ENCODE data around the gene CARMIL3. TPM values are rescaled to one million over a fixed set of nuclear protein-coding genes. Genes with fewer than 3 reads are reported as not detected.
A peak's percentile ranks its signal among the peaks of the same experiment; 100 is the strongest.
"Not testable (repeated sequence)": the region's sequence is repeated elsewhere in the genome, so short reads cannot be mapped to it uniquely, and the experiment has no call there.

The CARMIL3 gene
- total RNA-seq, 2 donors from 2014 or later = 0.31 TPM; not detected in 1

DNA sequence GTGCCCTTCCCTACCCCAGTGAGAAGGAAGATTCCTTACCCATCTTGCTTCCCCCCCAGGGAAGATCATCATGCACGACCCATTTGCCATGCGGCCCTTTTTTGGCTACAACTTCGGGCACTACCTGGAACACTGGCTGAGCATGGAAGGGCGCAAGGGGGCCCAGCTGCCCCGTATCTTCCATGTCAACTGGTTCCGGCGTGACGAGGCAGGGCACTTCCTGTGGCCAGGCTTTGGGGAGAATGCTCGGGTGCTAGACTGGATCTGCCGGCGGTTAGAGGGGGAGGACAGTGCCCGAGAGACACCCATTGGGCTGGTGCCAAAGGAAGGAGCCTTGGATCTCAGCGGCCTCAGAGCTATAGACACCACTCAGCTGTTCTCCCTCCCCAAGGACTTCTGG is 51.6 kb downstream of the CARMIL3 start:
- Mint-ChIP-seq H3K4me1 (peaks cover 3% of the 10 kb centered on the region), H3K36me3 (ENCODE audit: low read depth) (no peaks in the 10 kb centered on the region), H3K4me3 (no peak overlapping the region), H3K27ac (peak overlapping the region; percentile 19), H3K27me3 (no peaks in the 10 kb centered on the region)
- DNase-seq (no peak), ATAC-seq (no peak)
- no peaks in the 10 kb centered on the region for H3K9me3 ChIP-seq (ENCODE audit: control insufficient read depth, low read length, poor library complexity, severe bottlenecking)

DNA sequence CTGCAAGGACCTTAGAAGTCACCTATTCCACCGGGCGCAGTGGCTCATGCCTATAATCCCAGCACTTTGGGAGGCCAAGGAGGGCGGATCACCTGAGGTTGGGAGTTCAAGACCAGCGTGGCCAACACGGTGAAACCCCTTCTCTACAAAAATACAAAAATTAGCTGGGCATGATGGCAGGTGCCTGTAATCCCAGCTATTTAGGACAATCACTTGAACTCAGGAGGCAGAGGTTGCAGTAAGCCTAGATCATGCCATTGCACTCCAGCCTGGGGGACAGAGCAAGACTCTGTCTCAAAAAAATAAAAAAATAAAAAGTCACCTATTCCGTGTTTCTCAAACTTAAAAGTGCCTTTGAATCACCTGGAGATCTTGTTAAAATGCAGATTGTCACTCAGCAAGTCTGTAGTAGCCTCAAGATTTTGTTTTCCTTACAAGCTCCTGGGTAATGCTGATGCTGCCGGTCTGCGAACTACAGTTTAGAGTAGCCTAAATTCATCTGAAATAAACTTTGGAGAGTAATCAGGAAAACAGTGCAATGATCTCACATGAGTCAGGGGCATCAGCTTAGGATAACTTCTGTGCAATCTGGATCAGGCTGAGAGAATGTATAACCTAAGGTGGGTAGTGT is 53.9 kb downstream of the CARMIL3 start:
- not testable (repeated sequence) for H3K9me3 ChIP-seq (ENCODE audit: control insufficient read depth, low read length, poor library complexity, severe bottlenecking); H3K36me3 Mint-ChIP-seq (ENCODE audit: low read depth); DNase-seq; H3K4me1 Mint-ChIP-seq; H3K27me3 Mint-ChIP-seq; H3K4me3 Mint-ChIP-seq; ATAC-seq
- H3K27ac Mint-ChIP-seq = peak overlapping the region; percentile 34

DNA sequence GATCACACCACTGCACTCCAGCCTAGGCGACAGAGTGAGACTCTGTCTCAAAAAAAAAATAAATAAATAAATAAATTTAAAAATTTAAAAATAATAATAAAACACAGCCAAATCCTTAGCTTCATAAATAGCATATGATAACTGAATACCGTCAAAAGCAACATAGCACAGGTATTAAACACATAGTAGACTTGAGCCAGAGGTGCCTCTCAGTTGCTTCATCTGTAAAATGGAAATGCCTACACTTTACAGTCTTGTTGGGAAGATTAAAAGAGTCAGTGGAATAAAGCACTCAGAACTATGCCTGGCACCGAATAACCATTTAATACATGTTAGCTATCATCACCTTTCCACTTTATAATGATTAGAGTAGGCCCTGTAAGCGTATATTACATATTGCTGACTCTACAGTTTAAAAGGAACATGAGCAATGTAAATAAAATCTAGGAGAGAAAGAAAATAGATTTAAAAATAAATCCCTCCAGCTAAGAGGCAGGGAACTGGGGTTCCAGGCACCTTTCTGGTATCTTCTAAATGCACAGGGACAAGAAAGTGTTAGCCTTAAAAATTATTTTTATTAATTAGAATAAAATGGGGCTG is 55.0 kb downstream of the CARMIL3 start:
- Mint-ChIP-seq H3K27me3 (no peaks in the 10 kb centered on the region), H3K4me1 (peaks cover 5% of the 10 kb centered on the region), H3K4me3 (no peak overlapping the region), H3K36me3 (ENCODE audit: low read depth) (no peaks in the 10 kb centered on the region), H3K27ac (no peak overlapping the region)
- no peak for ATAC-seq
- H3K9me3 ChIP-seq (ENCODE audit: control insufficient read depth, low read length, poor library complexity, severe bottlenecking) = no peaks in the 10 kb centered on the region
- no peak for DNase-seq

DNA sequence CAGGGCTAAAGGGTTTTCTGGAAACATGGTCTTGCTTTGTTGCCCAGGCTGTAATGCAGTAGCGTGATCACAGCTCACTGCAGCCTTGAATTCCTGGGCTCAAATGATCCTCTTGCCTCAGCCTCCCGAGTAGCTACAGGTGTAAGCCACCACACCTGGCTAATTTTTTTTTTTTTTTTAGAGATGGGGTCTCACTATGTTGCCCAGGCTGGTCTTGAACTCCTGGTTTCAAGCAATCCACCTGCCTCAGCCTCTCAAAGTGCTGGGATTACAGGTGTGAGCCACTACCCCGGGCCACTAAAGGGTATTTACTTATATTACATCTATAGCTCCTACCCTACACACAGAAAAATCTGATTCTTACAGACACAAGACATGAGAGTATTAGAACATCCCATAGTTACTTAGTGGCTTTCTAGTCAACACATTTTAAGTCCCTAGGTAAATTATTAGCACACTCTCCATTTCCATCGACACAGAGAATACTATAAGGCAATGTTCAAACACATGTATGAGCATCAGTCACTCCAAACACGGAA is 56.6 kb downstream of the CARMIL3 start:
- H3K27ac Mint-ChIP-seq = peak overlapping the region; percentile 90
- no peaks in the 10 kb centered on the region for H3K36me3 Mint-ChIP-seq (ENCODE audit: low read depth)
- ATAC-seq = no peak
- H3K9me3 ChIP-seq (ENCODE audit: control insufficient read depth, low read length, poor library complexity, severe bottlenecking) = no peaks in the 10 kb centered on the region
- H3K4me3 Mint-ChIP-seq = no peak overlapping the region
- peaks cover 5% of the 10 kb centered on the region for H3K4me1 Mint-ChIP-seq
- H3K27me3 Mint-ChIP-seq = no peaks in the 10 kb centered on the region
- DNase-seq = no peak

DNA sequence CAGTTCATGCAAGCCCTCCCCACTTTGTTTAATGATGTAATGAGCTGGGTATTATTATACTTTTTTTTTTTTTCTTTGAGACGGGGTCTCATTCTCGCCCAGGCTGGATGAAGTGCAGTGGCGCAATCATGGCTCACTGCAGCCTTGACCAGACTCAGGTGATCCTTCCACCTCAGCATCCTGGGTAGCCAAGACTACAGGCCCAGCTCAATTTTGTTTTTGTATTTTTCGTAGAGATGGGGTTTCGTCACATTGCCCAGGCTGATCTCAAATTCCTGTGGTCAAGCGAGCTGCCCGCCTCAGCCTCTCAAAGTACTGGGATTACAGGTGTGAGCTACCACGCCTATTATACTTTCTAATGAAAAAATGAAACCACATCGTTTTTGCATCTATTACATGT is 58.3 kb downstream of the CARMIL3 start:
- Mint-ChIP-seq H3K27ac (peak overlapping the region; percentile 29), H3K27me3 (no peaks in the 10 kb centered on the region), H3K4me1 (peaks cover 8% of the 10 kb centered on the region), H3K4me3 (no peak overlapping the region), H3K36me3 (ENCODE audit: low read depth) (no peaks in the 10 kb centered on the region)
- ATAC-seq (no peak), DNase-seq (no peak)
- no peaks in the 10 kb centered on the region for H3K9me3 ChIP-seq (ENCODE audit: control insufficient read depth, low read length, poor library complexity, severe bottlenecking)

DNA sequence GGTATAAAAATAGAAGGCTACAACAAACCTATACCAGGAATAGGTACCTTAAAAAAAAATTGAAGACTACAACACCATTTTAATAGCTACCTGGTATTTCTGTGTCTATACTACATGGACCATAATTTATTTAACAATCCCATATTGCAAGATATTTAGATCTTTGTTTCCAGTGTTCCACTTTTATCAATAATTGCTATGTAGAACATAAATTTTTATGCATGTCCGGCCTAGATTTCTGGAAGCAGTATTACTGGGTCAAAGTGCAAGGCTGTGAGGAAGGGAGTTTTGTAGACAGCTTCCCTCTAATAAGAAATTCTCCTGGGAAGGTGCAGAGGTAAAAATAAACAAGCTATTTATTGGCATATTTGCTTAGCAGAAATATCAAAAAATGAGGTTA is 58.7 kb downstream of the CARMIL3 start:
- Mint-ChIP-seq H3K27ac (peak overlapping the region; percentile 29), H3K27me3 (no peaks in the 10 kb centered on the region), H3K4me3 (no peak overlapping the region), H3K36me3 (ENCODE audit: low read depth) (no peaks in the 10 kb centered on the region), H3K4me1 (peaks cover 13% of the 10 kb centered on the region)
- no peaks in the 10 kb centered on the region for H3K9me3 ChIP-seq (ENCODE audit: control insufficient read depth, low read length, poor library complexity, severe bottlenecking)
- ATAC-seq (no peak), DNase-seq (no peak)

DNA sequence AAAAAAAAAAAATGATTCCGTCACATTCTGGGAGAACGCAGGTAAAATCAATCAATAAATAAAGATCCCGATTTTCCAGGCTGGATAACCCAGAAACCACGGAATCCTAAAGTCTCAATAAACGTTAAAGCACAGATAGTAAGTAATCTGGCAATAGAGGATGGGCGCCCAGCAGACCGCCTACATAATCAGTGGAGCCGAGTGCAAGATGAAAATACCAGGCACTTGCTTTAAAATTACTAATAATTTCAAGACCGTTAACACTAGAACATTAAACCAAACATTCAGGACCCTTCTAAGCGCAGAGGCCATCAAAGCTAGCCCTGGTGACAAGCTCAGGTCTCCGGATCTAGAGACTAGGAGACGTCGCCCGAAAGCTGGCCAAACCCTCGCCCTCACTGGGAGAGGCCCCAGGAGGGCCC is 61.6 kb downstream of the CARMIL3 start:
- Mint-ChIP-seq H3K36me3 (ENCODE audit: low read depth) (no peaks in the 10 kb centered on the region), H3K27ac (peak overlapping the region; percentile 99), H3K4me1 (peaks cover 31% of the 10 kb centered on the region)

DNA sequence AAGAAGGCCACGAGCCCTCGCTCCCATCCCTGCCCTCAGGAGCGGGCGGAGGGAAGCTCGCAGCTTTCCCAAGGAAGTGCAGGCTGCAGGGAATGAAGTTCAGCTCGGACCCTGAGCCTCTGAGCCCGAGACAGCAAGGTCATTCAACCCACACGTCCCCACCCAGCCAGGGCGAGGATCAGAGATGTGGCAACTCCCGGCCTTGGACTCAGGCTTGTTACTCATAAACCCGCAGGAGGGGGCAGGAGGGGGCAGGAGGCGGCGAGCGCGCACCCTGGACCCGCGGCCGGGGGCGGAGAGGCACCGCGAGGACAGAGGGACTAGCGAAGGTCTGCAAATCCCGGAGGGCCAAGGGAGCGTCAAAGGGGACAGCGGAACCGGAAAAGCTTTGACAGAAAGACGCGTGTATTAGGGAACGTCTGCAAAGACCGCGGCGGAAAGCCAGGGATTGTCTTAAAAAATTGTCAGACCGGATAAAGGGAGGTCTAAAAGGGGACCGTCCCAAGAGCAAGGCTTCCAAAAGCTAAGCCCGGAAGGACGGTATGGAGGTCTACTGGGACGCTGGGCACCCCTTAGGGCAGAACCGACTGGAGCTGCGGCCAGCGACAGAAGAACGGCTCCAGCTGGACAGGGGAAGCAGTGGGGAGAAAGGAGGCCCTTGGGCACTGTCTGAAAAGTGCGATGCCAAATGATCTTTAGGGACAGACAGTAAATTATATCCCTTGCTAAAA is 62.2 kb downstream of the CARMIL3 start:
- Mint-ChIP-seq H3K36me3 (ENCODE audit: low read depth) (peaks cover 3% of the 10 kb centered on the region), H3K4me1 (peaks cover 29% of the 10 kb centered on the region), H3K27me3 (no peaks in the 10 kb centered on the region), H3K27ac (peak overlapping the region; percentile 99), H3K4me3 (peak overlapping the region; percentile 99)
- no peaks in the 10 kb centered on the region for H3K9me3 ChIP-seq (ENCODE audit: control insufficient read depth, low read length, poor library complexity, severe bottlenecking)
- DNase-seq (peak; percentile 54 to 68 (median 55)), ATAC-seq (peak; percentile 36)

More for the DNA sequence above, 61.6 kb downstream of the CARMIL3 start:
- no peak for DNase-seq
- H3K9me3 ChIP-seq (ENCODE audit: control insufficient read depth, low read length, poor library complexity, severe bottlenecking) = no peaks in the 10 kb centered on the region
- no peak for ATAC-seq
- H3K27me3 Mint-ChIP-seq = no peaks in the 10 kb centered on the region
- H3K4me3 Mint-ChIP-seq = peak overlapping the region; percentile 99

DNA sequence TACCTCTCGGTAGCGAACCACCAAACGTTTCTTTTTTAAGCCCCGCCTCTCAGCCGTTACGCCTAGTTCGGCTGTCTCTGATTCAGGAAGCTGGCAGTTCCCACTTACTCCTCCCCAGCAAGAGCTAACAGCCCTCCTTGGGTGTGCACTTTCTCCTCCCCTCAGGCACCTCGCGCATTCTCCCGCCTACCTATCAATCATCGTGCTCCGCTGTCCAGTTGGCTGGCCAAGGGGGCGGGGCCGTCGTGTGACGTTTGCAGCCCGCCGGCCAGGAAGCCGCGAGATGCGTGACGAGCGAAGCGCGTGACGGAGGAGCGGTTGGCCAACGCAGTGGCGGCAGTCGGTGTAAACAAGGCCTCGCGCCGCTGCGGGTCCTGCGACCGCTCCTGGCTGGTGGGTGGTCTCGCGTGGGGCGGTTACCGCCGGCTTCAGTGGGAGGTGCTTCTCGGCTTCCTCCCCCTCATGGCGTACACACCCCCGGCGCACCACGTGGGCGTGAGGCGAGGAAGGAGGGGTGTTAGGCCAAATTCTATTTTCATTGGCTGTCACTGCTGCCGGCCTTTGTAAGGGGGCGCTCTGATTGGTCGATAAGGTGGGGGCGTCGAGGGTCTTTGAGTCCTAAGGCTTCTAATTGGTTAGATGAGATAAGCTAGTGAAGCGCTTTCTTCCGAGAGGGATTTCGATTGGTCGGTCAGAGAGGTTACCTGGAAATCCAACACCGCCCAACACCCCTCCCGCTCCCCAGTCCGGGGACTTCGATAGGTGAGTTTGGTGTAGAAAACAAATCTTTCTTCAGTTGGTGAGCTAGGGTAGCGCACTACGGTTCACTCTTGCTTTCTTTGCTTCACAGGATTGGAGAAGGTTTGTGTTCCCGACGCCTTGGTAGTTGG is 63.0 kb downstream of the CARMIL3 start, which contains the start of the genes DCAF11 and NRL:
DCAF11 (plus strand) TSS at position 246 of the 890 bp plus-strand sequence. CDS start 818 bp downstream, outside the sequence.
NRL (minus strand) TSS at position 418 of the 890 bp plus-strand sequence. CDS start 32,101 bp downstream, outside the sequence.
- peaks cover 3% of the 10 kb centered on the region for H3K36me3 Mint-ChIP-seq (ENCODE audit: low read depth)

DNA sequence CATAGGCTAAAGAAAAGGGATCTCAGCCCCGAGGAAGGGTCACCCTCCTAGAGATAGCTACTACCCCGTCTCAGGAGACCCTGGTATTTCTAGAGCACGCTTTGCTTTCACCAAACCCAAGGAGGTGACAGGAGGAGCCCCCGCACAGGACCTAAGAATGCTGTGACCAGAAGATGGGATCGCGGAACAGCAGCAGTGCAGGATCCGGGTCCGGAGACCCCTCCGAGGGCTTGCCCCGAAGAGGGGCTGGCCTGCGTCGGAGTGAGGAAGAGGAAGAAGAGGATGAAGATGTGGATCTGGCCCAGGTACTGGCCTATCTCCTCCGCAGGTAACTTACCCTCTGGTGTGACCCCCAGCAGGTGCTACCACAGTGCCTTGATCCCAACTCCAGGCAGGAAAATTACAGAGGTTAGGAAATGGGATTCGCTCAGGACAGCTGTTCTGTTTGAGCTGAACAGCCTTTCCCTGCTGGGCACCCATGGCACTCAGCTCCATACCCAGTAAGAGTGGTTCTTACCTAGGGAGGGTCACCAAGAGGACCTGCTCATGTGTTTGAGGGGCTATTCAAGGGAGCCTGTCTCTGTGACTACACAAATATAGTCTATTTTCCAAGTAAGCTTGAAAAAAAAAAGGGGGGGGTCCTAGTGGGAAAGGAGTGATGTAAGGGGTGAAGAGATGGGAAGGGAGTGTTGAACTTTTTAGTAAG is 63.8 kb downstream of the CARMIL3 start:
- no peak for ATAC-seq
- peaks cover 28% of the 10 kb centered on the region for H3K4me1 Mint-ChIP-seq
- peak overlapping the region; percentile 99 for H3K27ac Mint-ChIP-seq
- DNase-seq = no peak
- peaks cover 3% of the 10 kb centered on the region for H3K36me3 Mint-ChIP-seq (ENCODE audit: low read depth)
- no peaks in the 10 kb centered on the region for H3K27me3 Mint-ChIP-seq
- H3K4me3 Mint-ChIP-seq = peak overlapping the region; percentile 99
- H3K9me3 ChIP-seq (ENCODE audit: control insufficient read depth, low read length, poor library complexity, severe bottlenecking) = no peaks in the 10 kb centered on the region

More for the DNA sequence above, 63.0 kb downstream of the CARMIL3 start, which contains the start of the genes DCAF11 and NRL:
- Mint-ChIP-seq H3K27me3 (no peaks in the 10 kb centered on the region), H3K4me1 (peaks cover 28% of the 10 kb centered on the region), H3K4me3 (peak within 1 kb of the TSS; percentile 99), H3K27ac (peak within 1 kb of the TSS; percentile 99)
- peak; percentile 96 to 98 (median 96) for DNase-seq
- ATAC-seq = peak; percentile 87
- no peaks in the 10 kb centered on the region for H3K9me3 ChIP-seq (ENCODE audit: control insufficient read depth, low read length, poor library complexity, severe bottlenecking)

DNA sequence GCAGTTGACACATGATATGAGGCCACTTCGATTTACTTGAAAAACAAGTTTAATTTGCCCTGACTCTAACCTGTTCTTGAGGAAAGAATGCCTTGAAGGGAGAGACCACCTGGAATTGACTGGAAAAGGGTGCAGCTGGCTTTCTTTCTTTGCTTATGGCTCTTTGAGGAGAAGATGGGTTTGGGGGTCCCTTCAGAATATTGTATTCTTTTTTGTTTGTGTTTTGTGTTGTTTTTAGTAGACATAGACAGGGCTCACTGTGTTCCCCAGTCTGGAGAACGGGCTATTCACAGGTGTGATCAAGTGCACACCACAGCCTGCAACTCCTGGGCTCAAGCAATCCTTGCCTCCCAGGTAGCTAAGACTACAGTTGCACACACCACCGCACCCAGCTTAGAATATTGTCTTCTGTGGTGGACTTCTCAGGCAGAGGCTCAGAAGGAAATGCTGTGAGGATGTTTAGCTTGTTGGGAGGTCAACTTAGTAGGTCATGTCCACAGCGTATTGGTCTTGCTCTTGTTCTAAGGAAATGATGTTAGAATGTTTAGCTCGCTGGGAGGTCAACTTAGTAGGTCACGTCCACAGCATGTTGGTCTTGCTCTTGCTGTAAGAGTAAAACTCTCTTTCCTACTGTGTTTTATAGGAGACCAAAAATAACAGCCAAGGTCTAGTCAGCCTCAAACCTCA is 64.5 kb downstream of the CARMIL3 start:
- Mint-ChIP-seq H3K36me3 (ENCODE audit: low read depth) (peaks cover 3% of the 10 kb centered on the region), H3K27ac (peak overlapping the region; percentile 99), H3K27me3 (no peaks in the 10 kb centered on the region), H3K4me1 (peaks cover 28% of the 10 kb centered on the region), H3K4me3 (peak overlapping the region; percentile 99)
- ATAC-seq (no peak), DNase-seq (no peak)
- no peaks in the 10 kb centered on the region for H3K9me3 ChIP-seq (ENCODE audit: control insufficient read depth, low read length, poor library complexity, severe bottlenecking)
